ENCODE measurements around the gene EIF5.

- no peak for TF ChIP-seq CTCF (IDR thresholded peaks at IDR 0.05)
- TF ChIP-seq POLR2A (IDR thresholded peaks at IDR 0.05) = no peak
Observed at GRCh38 chr14:103382376-103382775, 48.3 kb downstream of the EIF5 start.

Measured in right lobe of liver (tissue), 4 donors.